Suprapubic skin (tissue), 4 donors: Measurements from ENCODE around the gene KRT6A. TPM values are rescaled to one million over a fixed set of nuclear protein-coding genes. Genes with fewer than 3 reads are reported as not detected.

Experiments
- DNase-seq, 2 donors: peaks; one replicate each; pipeline ENCODE4 v3.0.0-alpha.2; 2019; ENCODE audit warnings: low spot score in 2 of 2
- H3K27ac ChIP-seq: fragments of 200-600 bp; sonication (generic); one replicate; pipeline ENCODE4 v1.5.1; 2019
- H3K27me3 ChIP-seq: fragments of 200-600 bp; sonication (generic); one replicate; pipeline ENCODE4 v1.5.1; 2019
- H3K36me3 ChIP-seq: fragments of 200-600 bp; sonication (generic); one replicate; pipeline ENCODE4 v1.5.1; 2019
- H3K4me1 ChIP-seq: fragments of 200-600 bp; sonication (generic); one replicate; pipeline ENCODE4 v1.5.1; 2019
- H3K4me3 ChIP-seq: fragments of 200-600 bp; sonication (generic); one replicate; pipeline ENCODE4 v1.5.1; 2019; ENCODE audit warnings: mild to moderate bottlenecking
- H3K9me3 ChIP-seq: fragments of 200-600 bp; sonication (generic); one replicate; pipeline ENCODE4 v1.5.1; 2019
- EP300 ChIP-seq: sonication (generic); formaldehyde crosslinking; IDR thresholded peaks from one replicate; pipeline ENCODE4 v1.6.1; 2017; ENCODE audit warnings: antibody characterized with exemption
- POLR2A ChIP-seq, 2 donors: fragments of 450-650 bp; IDR thresholded peaks; one replicate each; pipeline ENCODE4 v1.6.1; 2017; ENCODE audit warnings: antibody characterized with exemption in 2 of 2, mild to moderate bottlenecking in 2 of 2, moderate library complexity in 2 of 2
- POLR2AphosphoS5 ChIP-seq, 3 donors: sonication (generic); formaldehyde crosslinking; IDR thresholded peaks; one replicate each; pipeline ENCODE4 v1.6.1; 2017; ENCODE audit warnings: antibody characterized with exemption in 3 of 3
- WGBS: methylation state at CpG from one replicate; pipeline ENCODE4 v1.1.5; 2018; 5-methylcytosine and 5-hydroxymethylcytosine counted together
- total RNA-seq, 4 donors: library from RNA; depleted of rRNA; stranded (reverse); fragments of >200 nt; gene quantifications; one replicate each; pipeline ENCODE4 v1.1.0, GENCODE V29; 2016
- TF ChIP-seq, protein P1 (sequence below), 2 donors: fragments of 200-600 bp in 1 of 2; fragments of 450-650 bp in 1 of 2; sonication (generic) in 1 of 2; IDR thresholded peaks; one replicate each; pipeline ENCODE4 v1.5.1; 2016 to 2019; ENCODE audit warnings: antibody characterized with exemption in 2 of 2, mild to moderate bottlenecking in 1 of 2, moderate library complexity in 1 of 2

The KRT6A gene
- total RNA-seq, 4 donors from 2014 or later = 57.7 to 1,258 (median 594) TPM

DNA sequence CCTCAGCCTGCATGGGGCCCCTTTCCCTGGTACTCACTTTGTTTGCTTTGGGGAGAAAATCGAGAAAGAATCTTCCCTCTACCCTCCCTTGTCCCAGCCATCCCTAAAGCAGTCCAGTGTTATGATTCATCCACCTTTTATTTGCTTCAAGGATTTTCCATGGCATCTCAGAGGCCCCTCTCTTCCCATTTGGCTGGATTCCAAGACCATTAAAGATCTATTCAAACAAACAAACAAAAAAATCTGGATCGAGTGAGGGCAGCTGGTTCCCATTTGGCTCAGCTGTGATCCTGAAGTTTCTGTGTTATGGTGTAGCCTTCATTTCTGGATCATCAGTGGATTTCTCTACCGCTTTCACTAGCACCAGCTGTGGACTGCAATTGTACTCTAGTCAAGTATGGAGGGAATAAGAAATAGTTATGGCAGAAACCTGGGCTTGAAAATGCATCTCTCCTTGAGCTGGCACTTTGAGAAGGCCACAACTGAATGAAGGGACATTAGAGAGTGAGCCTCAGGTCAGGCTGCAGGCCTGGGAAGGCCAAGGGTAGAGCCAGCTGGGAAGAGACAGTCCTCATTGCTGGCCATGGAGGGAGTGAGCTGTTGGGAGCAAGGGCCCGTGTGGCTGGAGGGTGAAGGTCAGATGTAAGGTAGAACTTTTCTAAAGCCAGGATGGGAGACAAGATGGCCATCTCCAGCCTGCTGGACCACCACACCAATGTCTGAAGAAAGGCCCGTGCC is 46.2 kb upstream of the KRT6A start:
- DNase-seq = no peak

DNA sequence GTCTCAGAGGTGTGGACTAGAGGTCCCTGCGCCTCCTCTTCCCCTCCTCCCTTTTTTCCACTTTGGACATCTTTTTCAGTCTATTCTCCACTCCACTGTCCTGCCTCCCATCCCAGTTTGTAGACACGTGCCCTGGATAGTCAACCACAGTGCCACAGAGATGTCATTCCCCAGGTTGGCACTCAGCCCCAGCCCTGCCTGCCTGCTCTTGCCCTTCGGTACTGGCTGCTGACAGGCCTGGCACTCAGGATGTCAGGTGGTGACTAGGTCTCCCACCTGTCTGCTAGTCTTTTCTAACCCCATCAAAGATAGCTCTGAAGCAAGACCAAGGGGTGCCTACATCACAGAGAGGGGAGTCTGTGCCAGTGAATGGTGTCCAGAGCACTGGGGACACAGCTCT is 44.0 kb upstream of the KRT6A start:
- DNase-seq = no peak
- 65% methylated on average over 3 of the region's 3 CpGs for WGBS
- H3K27ac ChIP-seq = no peak overlapping the region

More for the DNA sequence above, 46.2 kb upstream of the KRT6A start:
- peak overlapping the region; percentile 3 for H3K27ac ChIP-seq
- no peaks in the 10 kb centered on the region for H3K9me3 ChIP-seq
- TF ChIP-seq EP300 = no peak
- TF ChIP-seq, protein P1, sequence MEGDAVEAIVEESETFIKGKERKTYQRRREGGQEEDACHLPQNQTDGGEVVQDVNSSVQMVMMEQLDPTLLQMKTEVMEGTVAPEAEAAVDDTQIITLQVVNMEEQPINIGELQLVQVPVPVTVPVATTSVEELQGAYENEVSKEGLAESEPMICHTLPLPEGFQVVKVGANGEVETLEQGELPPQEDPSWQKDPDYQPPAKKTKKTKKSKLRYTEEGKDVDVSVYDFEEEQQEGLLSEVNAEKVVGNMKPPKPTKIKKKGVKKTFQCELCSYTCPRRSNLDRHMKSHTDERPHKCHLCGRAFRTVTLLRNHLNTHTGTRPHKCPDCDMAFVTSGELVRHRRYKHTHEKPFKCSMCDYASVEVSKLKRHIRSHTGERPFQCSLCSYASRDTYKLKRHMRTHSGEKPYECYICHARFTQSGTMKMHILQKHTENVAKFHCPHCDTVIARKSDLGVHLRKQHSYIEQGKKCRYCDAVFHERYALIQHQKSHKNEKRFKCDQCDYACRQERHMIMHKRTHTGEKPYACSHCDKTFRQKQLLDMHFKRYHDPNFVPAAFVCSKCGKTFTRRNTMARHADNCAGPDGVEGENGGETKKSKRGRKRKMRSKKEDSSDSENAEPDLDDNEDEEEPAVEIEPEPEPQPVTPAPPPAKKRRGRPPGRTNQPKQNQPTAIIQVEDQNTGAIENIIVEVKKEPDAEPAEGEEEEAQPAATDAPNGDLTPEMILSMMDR (IDR thresholded peaks at IDR 0.05) = no peak
- H3K27me3 ChIP-seq = no peaks in the 10 kb centered on the region
- WGBS = 59% methylated on average over 5 of the region's 5 CpGs
- no peak overlapping the region for H3K4me3 ChIP-seq
- peaks cover 31% of the 10 kb centered on the region for H3K4me1 ChIP-seq
- H3K36me3 ChIP-seq = no peaks in the 10 kb centered on the region

DNA sequence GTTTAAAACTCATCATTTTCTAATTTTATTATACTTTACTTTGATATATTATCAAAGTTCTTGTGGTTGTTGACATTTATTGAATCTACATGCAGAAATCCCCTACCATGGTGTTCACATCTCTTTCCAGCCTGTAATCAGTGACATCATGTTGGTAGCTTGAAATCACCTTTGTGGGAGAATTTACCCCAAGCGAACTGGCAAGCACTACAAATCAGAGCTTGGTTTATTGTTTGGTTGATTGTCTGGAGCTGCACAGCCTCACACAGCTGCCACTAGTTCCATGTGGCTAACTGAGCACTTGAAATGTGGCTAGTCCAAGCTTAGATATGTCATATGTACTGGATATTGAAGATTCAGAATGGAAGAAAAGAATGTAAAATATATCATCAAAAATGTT is 42.5 kb upstream of the KRT6A start:
- DNase-seq = no peak
- 75% methylated on average over 1 of the region's 1 CpG for WGBS
- Histone ChIP-seq H3K27me3 (no peaks in the 10 kb centered on the region), H3K36me3 (no peaks in the 10 kb centered on the region), H3K4me3 (no peak overlapping the region), H3K4me1 (peaks cover 16% of the 10 kb centered on the region), H3K27ac (no peak overlapping the region), H3K9me3 (no peaks in the 10 kb centered on the region)
- TF ChIP-seq, protein P1 (IDR thresholded peaks at IDR 0.05) = no peak
- TF ChIP-seq POLR2AphosphoS5 (IDR thresholded peaks at IDR 0.05) (no peak), POLR2A (IDR thresholded peaks at IDR 0.05) (no peak), EP300 (no peak)

More for the DNA sequence above, 44.0 kb upstream of the KRT6A start:
- H3K27me3 ChIP-seq = no peaks in the 10 kb centered on the region
- H3K4me3 ChIP-seq = no peak overlapping the region
- H3K4me1 ChIP-seq = peaks cover 25% of the 10 kb centered on the region
- no peaks in the 10 kb centered on the region for H3K9me3 ChIP-seq
- no peaks in the 10 kb centered on the region for H3K36me3 ChIP-seq
- TF ChIP-seq, protein P1 (IDR thresholded peaks at IDR 0.05) = no peak
- TF ChIP-seq POLR2AphosphoS5 (IDR thresholded peaks at IDR 0.05) = no peak
- no peak for TF ChIP-seq POLR2A (IDR thresholded peaks at IDR 0.05)
- no peak for TF ChIP-seq EP300

DNA sequence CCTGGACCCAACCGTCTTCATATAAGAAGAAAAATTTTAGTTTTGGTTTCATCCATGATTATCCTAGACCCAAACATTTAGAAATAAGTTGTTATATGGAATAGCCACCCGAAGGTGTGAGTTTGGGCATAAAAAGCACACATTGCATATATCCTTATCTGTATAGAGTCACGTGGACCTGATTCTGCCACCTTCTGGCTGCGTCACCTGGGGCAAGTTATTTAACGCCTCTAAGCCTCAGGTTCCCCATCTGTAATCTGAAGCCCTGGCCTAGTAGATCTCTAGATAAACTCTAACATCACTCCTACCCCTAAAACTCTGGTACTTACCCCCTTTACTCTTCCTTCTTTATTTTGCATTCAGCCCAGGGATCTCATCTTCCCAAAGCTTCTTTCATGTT is 41.4 kb upstream of the KRT6A start:
- Histone ChIP-seq H3K36me3 (no peaks in the 10 kb centered on the region), H3K27ac (no peak overlapping the region), H3K27me3 (no peaks in the 10 kb centered on the region), H3K4me3 (no peak overlapping the region), H3K9me3 (no peaks in the 10 kb centered on the region), H3K4me1 (peaks cover 7% of the 10 kb centered on the region)
- 99% methylated on average over 5 of the region's 5 CpGs for WGBS
- no peak for TF ChIP-seq POLR2AphosphoS5 (IDR thresholded peaks at IDR 0.05)
- TF ChIP-seq, protein P1 (IDR thresholded peaks at IDR 0.05) = no peak
- TF ChIP-seq POLR2A (IDR thresholded peaks at IDR 0.05) = no peak
- no peak for TF ChIP-seq EP300
- no peak for DNase-seq

DNA sequence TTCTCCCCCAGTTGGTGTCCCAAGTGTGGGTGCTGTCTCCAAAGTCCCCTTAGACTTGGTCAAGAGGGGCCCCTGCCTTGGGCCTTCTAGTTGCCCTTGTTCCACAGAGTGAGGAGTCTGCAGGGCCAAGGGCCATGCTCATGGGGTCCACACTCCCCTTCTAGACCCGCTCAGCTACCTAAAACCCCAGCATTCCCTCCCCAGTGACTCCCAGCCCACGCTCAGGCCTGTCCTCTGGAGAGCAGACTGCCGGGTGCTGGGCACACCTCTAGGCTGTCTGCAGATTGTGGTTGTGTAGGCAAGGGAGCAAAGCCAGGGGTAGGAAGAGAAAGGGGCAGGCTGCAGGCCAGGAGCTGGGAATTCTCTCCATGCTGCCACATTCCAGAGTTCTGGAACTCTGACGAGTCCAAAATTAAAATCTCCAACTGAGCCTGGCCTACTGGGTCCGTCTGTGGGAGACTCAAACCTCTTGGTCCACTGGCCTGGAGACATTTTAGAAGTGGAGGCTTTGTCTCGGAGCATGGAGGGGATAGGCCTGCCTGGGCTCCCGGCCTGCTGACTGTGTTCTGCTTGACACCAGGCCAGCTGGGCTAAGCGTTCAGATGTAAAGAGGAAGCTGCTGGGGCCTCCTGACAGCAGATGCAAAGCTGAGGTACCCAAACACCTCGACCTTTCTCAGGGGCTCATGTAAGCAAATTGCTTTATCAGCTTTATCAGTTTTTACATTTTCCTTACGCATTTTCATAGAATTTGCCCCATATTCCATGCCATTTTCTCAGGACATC is 40.8 kb upstream of the KRT6A start:
- no peaks in the 10 kb centered on the region for H3K9me3 ChIP-seq
- no peaks in the 10 kb centered on the region for H3K27me3 ChIP-seq
- TF ChIP-seq POLR2AphosphoS5 (IDR thresholded peaks at IDR 0.05) (no peak), EP300 (no peak), POLR2A (IDR thresholded peaks at IDR 0.05) (no peak)
- TF ChIP-seq, protein P1 (IDR thresholded peaks at IDR 0.05) = no peak
- H3K27ac ChIP-seq = no peak overlapping the region
- H3K4me3 ChIP-seq = no peak overlapping the region
- no peaks in the 10 kb centered on the region for H3K36me3 ChIP-seq
- DNase-seq = peak in 1 of 2 donors; percentile 37
- 63% methylated on average over 8 of the region's 10 CpGs for WGBS
- peaks cover 2% of the 10 kb centered on the region for H3K4me1 ChIP-seq
